PFSK-1 (cell line): ENCODE results near the gene ZNF213.

ENCODE experiments used
- POLR2AphosphoS5 ChIP-seq: IDR thresholded peaks from 2 replicates; pipeline ENCODE4 v1.6.1; 2012; ENCODE audit warnings: low read depth, mild to moderate bottlenecking, control low read depth, low read length, moderate library complexity
- REST ChIP-seq, 2 experiments: IDR thresholded peaks; 2 replicates each; pipeline versions ENCODE4 v1.6.1 to v1.8.0; 2011 to 2012; ENCODE audit warnings: low read depth in 2 of 2, low read length in 2 of 2, control low read depth in 1 of 2, inconsistent platforms in 1 of 2, mild to moderate bottlenecking in 1 of 2, moderate library complexity in 1 of 2; ENCODE audit not compliant: insufficient read depth in 1 of 2
- SIN3A ChIP-seq: IDR thresholded peaks from 2 replicates; pipeline ENCODE4 v1.6.1; 2012; ENCODE audit warnings: mild to moderate bottlenecking, low read length, moderate library complexity, borderline replicate concordance; ENCODE audit not compliant: insufficient read depth
- TAF1 ChIP-seq: IDR thresholded peaks from 2 replicates; pipeline ENCODE4 v1.6.1; 2012; ENCODE audit warnings: low read length, control low read depth, borderline replicate concordance; ENCODE audit not compliant: insufficient read depth

- TF ChIP-seq REST (IDR thresholded peaks at IDR 0.05; ENCODE audit: insufficient read depth in 1 of 2, low read depth in 2 of 2, low read length in 2 of 2) (no peak), POLR2AphosphoS5 (no peak), SIN3A (no peak), TAF1 (no peak)
Observed at GRCh38 chr16:3147757-3148104, 12.9 kb downstream of the ZNF213 start.
